BJ (cell line): ENCODE measurements around the gene ACSF3. TPM values are rescaled to one million over a fixed set of nuclear protein-coding genes. Genes with fewer than 3 reads are reported as not detected.

Experiments used
- CTCF ChIA-PET: fragments of 350-600 bp; formaldehyde crosslinking; extraction: SDS; loops from one replicate; lab custom pipeline; 2021; ENCODE audit warnings: antibody characterized with exemption, inconsistent platforms; lab: Yijun Ruan, JAX
- POLR2A ChIA-PET: fragments of 300-600 bp; sonication (Branson Sonifier 250); formaldehyde crosslinking; extraction: SDS; loops from one replicate; lab custom pipeline; 2021; ENCODE audit warnings: antibody characterized with exemption; lab: Charles Lee
- DNase-seq: peaks from one replicate; pipeline ENCODE4 v3.0.0-alpha.2; 2011; ENCODE audit warnings: low read depth
- H3K27me3 ChIP-seq: 2 replicates; pipeline ENCODE4 v1.6.0; 2011; ENCODE audit warnings: low read length; ENCODE audit not compliant: control insufficient read depth, insufficient read depth
- H3K36me3 ChIP-seq: 2 replicates; pipeline ENCODE4 v1.5.1; 2011; ENCODE audit warnings: low read length; ENCODE audit not compliant: control insufficient read depth, insufficient read depth
- H3K4me3 ChIP-seq: 2 replicates; pipeline ENCODE4 v1.5.1; 2011; ENCODE audit warnings: low read depth, mild to moderate bottlenecking, control low read depth, low read length
- CTCF ChIP-seq: IDR thresholded peaks from 2 replicates; pipeline ENCODE4 v1.5.1; 2011; ENCODE audit warnings: low read depth, mild to moderate bottlenecking, control low read depth, inconsistent platforms, low read length, moderate library complexity; ENCODE audit not compliant: insufficient read depth
- polyA plus RNA-seq: library from polyadenylated mRNA; depleted of rRNA; stranded (reverse); fragments of >200 nt; gene quantifications from 2 replicates; pipeline ENCODE4 v1.2.3, GENCODE V29; 2011

The ACSF3 gene
- polyA plus RNA-seq, 1 experiment: 12.5 TPM

GRCh38 chr16:89074803-89075688 is 18.6 kb upstream of the ACSF3 start:
- ChIA-PET CTCF (no interaction called here), POLR2A (no interaction called here)
- no peak for DNase-seq
- Histone ChIP-seq H3K36me3 (no peaks in the 10 kb centered on the region), H3K4me3 (no peak overlapping the region), H3K27me3 (peaks cover 3% of the 10 kb centered on the region; the same call in 1 of the 2 replicates)
- no peak for TF ChIP-seq CTCF

GRCh38 chr16:89076159-89076558 is 17.5 kb upstream of the ACSF3 start:
- ChIA-PET POLR2A (no interaction called here), CTCF (no interaction called here)
- H3K27me3 ChIP-seq: peaks cover 3% of the 10 kb centered on the region; the same call in 1 of the 2 replicates
- TF ChIP-seq CTCF: no peak
- no peaks in the 10 kb centered on the region for H3K36me3 ChIP-seq
- DNase-seq: no peak
- H3K4me3 ChIP-seq: no peak overlapping the region

GRCh38 chr16:89077076-89077475 is 16.6 kb upstream of the ACSF3 start:
- no peak for DNase-seq
- POLR2A ChIA-PET: no interaction called here
- H3K4me3 ChIP-seq: no peak overlapping the region
- H3K36me3 ChIP-seq: no peaks in the 10 kb centered on the region
- no peaks in the 10 kb centered on the region for H3K27me3 ChIP-seq
- CTCF ChIA-PET: no interaction called here
- TF ChIP-seq CTCF: no peak

GRCh38 chr16:89078172-89078571 is 15.5 kb upstream of the ACSF3 start:
- no peak overlapping the region for H3K4me3 ChIP-seq
- H3K36me3 ChIP-seq: no peaks in the 10 kb centered on the region
- ChIA-PET CTCF (interaction anchor here (0.6 kb wide), 1 partner anchor 51 kb away, joined by 3 read pairs; no protein-coding TSS in a partner anchor), POLR2A (no interaction called here)
- no peak for TF ChIP-seq CTCF
- no peak for DNase-seq
- H3K27me3 ChIP-seq: no peaks in the 10 kb centered on the region

GRCh38 chr16:89079434-89079980 is 14.1 kb upstream of the ACSF3 start:
- no peaks in the 10 kb centered on the region for H3K36me3 ChIP-seq
- DNase-seq: no peak
- POLR2A ChIA-PET: no interaction called here
- no peak for TF ChIP-seq CTCF
- H3K4me3 ChIP-seq: no peak overlapping the region
- no peaks in the 10 kb centered on the region for H3K27me3 ChIP-seq
- CTCF ChIA-PET: no interaction called here
